NCI-H2081 (cell line): ENCODE results near the gene ANKRD27.
A peak's percentile ranks its signal among the peaks of the same experiment; 100 is the strongest.
"Not testable (repeated sequence)": the region's sequence is repeated elsewhere in the genome, so short reads cannot be mapped to it uniquely, and the experiment has no call there.

ENCODE experiments used
- DNase-seq, 2 experiments: peaks; one replicate each; lab custom pipeline; 2025; lab: John Stamatoyannopoulos, UW

The ANKRD27 gene

DNA sequence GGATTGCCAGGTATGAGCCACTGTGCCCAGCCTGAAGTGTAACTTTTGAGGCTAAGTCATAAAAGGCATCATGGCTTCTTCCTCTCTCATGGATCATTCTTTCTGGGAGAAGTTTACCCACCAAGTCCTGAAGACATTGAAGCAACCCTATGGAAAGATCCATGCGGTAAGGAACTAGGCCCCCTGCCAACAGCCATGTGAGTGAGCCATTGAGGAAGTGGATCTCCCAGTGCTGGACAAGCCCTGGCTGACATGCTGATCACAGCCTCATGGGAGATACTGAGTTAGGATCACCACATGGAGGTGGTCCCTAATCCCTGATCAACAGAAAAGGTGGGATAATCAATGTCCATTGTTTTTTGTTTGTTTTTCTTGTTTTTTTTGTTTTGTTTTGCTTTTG lies 13.3 kb upstream of the ANKRD27 start:
- no peak for DNase-seq

GRCh38 chr19:32687681-32688080 lies 12.7 kb upstream of the ANKRD27 start:
- no peak for DNase-seq

DNA sequence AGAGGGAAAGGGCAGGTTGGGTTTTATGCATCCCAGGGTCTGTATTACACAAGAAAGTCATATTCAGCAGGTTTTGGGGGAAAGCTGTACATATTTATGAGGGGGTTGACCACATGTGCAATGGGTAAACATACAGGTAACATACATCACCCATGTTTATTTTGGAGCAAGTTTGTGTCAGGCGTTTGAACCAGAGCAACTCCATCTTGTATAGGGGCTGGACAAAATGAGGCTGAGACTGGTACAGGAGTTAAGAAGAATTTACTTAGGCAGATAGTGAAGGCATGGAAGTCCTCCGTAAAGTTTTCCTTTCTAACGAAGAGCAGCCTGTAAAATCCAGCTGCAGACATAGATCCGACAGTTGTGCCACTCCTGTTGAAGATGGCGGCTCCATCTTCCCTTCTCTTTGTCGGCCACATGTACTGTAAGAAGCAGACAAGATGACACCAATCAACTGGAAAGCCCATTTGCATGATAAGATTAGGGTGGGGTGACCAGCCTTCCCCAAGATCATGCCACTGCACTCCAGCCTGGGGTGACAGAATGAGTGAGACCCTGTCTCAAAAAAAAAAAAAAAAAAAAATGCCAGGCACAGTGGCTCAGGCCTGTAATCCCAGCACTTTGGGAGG lies 12.0 kb upstream of the ANKRD27 start:
- no peak for DNase-seq

GRCh38 chr19:32682317-32682716 lies 7.3 kb upstream of the ANKRD27 start:
- DNase-seq: no peak

DNA sequence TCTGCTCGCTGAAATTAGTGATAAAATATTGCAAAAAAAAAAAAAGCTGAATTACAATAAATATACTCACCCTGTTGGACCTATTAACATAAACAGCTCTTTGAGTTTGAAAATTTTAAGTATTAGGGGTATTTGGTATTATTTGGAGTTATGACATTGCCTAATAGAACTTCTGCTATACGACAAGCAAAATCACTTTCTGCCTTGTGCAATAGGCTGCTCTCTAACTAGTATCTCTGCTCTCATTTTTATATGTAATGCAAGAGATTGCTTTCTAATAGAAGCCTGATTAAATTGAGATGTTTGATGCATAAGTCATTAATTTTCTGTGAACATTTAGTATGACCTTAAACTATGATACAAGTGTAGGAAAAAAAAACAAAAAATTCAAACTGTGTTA lies 6.0 kb upstream of the ANKRD27 start:
- DNase-seq: no peak

DNA sequence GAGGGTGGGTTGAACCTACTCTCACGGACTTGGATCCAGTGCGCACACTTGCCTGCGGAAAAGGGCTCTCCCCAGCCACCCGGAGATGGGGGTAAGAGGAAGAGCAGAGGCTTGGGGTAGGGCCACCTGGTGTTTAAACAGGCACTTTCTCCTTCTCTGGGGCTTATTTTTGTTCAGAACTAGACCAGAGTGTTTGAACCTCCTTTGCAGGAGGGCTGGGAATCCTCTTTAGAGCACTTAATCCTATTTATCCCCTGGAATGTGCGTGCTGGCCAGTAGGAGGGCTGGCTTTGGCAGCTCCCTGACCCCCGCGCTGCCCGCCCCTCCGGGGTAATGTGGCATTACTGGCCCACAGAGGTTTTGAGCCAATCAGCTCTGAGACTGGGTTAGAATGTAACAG lies 2.7 kb upstream of the ANKRD27 start:
- no peak for DNase-seq

GRCh38 chr19:32676895-32677359 lies 1.9 kb upstream of the ANKRD27 start:
- no peak for DNase-seq

- DNase-seq: peak in 1 of 2 experiments; percentile 24
Observed at GRCh38 chr19:32676186-32676894, 1.4 kb upstream of the ANKRD27 start.

DNA sequence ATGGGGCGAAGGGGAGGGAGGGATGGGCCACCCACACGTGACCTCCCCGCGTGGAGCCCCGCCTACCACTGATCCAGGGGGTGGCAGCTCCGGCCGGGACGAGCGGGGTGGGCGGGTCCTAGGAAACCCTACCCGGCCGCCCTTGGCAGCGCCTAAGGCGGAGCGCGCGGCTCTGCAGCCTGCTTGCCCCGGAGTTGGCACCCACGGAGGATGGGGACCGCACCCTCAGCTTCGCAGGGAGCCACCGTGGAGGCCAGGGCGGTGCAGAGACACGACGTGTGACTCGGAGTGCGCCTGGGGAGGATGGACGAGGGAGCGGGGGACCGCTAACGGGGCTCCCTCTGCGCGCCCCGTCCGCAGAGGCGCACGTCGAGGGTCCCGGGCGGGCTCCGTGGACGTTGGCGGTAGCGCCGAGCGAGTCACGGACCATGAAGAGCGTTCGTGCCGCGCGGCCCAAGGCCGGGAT lies 773 bp upstream of the ANKRD27 start, which contains the start of gene RGS9BP:
TSS of gene RGS9BP (plus strand) at position 129 of the 466 bp plus-strand sequence. CDS start 416 bp downstream, outside the sequence.
- DNase-seq: peak; percentile 56 to 69

DNA sequence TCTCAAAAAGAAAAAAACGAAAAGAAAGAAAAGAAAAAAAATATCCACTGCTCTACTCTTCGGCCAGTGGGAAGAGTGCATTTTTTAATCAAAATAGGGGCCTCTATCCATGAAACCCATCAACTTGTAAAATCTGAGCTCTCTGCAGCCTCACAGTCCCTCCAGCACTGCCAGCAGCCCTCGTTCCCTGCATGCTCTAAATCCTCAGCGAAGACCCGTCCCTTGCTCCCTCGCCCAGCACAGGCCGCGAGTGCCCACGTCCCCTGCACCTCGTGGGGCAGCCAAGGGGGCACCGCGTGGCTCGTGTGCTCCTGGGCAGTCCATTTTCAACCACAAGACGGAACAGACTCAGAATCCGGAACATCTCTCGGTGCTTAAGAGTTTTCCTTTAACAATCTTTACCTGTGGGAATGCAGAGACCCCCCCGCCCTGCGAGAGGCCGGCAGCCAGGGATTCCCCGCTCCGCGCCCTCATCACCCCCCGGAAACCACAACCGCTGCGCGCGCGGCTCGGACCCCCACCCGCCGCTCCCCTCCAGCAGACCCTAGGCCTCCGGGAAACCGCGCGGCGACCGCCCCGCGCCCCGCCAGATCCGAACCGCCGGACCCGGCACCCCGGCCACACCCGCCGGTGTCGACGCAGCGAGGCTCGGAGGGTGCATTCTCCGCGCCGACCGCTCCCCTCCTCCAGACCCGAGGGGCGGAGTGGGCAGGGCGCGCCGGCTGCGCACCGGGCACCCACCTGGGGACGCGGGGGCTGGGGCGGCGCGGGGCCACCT lies 638 bp downstream of the ANKRD27 start:
- DNase-seq: no peak

- no peak for DNase-seq
Observed at GRCh38 chr19:32673573-32673972, 1.4 kb downstream of the ANKRD27 start.

- DNase-seq: no peak
Observed at GRCh38 chr19:32672841-32673240, 2.1 kb downstream of the ANKRD27 start.

DNA sequence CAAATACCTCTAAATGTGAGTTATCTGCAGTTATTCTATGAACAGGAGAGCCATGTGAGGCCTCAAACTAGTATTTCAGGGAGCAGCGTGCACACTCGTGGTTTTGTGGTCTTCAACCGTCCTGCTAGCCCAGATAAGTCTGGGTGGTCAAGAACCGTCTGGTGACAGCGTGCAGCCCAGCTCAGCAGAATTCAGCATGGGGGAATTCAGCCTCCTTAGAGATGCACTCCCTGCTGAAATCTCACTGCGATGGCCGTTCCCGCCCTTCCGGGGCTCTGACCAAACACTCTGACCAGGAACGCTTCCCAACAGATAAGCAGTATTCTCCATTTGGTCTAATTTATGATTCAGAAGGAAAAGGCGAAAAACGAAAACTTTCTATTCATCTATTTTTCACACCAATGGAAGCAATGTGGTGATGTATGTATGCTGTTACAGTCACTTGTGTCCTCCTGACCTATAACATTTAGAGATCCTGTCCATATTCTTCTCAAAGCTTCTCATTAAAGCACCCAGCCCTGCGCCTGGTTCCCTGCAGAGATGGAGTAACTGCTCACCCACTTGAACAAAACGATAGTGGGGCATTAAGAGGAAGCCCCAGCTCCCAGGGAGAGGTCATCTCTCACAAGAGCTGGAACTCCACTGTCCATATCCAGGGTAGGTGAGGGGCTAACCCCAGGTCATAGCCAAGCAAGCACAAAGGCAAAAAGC lies 2.9 kb downstream of the ANKRD27 start:
- DNase-seq: no peak

DNA sequence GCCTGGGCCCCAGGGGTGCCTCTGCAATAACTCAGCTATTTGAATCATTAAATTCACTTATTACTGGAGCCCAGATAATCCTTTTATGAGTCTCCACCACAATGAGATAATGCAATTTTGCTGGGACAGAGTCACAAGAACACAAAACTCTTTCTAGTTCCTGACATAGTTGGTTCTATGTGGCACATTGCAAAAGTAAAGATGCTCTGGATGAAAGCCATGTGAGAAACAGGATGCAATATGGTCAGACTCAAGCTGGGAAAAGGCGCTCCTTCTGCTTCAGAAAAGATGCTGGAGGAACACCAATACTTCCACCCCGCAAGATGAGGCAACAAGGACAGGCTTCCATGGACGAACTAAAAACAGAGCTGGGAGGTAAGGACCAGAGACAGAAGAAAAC lies 5.7 kb downstream of the ANKRD27 start:
- DNase-seq: no peak

- no peak for DNase-seq
Observed at GRCh38 chr19:32666084-32666483, 8.9 kb downstream of the ANKRD27 start.

- DNase-seq: no peak
Observed at GRCh38 chr19:32662186-32662585, 12.8 kb downstream of the ANKRD27 start.

- no peak for DNase-seq
Observed at GRCh38 chr19:32661318-32661717, 13.7 kb downstream of the ANKRD27 start.

GRCh38 chr19:32658527-32658926 lies 16.5 kb downstream of the ANKRD27 start:
- no peak for DNase-seq

- no peak for DNase-seq
Observed at GRCh38 chr19:32658075-32658474, 16.9 kb downstream of the ANKRD27 start.

- DNase-seq: not testable (repeated sequence)
Observed at GRCh38 chr19:32656379-32656778, 18.6 kb downstream of the ANKRD27 start.

DNA sequence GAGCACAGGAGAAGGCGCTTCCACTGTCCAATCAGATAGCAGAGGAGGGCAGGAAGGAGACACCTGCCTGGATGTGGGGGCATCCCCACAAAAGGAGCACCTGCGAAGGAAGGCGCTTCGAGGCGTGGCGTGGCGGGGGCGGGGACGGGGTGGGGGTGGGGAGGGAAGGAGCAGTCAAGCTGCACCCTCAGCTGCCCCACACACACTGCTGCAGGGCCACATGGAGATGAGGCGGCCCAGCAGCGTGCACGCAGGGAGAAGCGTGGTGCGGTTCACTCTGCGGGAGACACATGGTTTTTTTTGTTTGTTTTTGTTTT lies 21.4 kb downstream of the ANKRD27 start:
- DNase-seq: no peak

- DNase-seq: no peak
Observed at GRCh38 chr19:32652894-32653598, 21.9 kb downstream of the ANKRD27 start.
